CD4-positive, alpha-beta T cell treated with Interleukin-12 subunit alpha and Interleukin-12 subunit beta, for 1 hour (primary cell): ENCODE measurements around the gene ADAMTS12.
"Not testable (repeated sequence)": the region's sequence is repeated elsewhere in the genome, so short reads cannot be mapped to it uniquely, and the experiment has no call there.

ENCODE experiments used
- DNase-seq: peaks from one replicate; pipeline ENCODE4 v3.0.0-alpha.2; 2020

ADAMTS12 gene

GRCh38 chr5:33576726-33577590, 314.8 kb downstream of the ADAMTS12 start:
- no peak for DNase-seq

- no peak for DNase-seq
Measured at GRCh38 chr5:33565324-33565723, 326.5 kb downstream of the ADAMTS12 start.

GRCh38 chr5:33563983-33564908, 327.5 kb downstream of the ADAMTS12 start:
- DNase-seq, result no peak

GRCh38 chr5:33563530-33563929, 328.3 kb downstream of the ADAMTS12 start:
- DNase-seq, result no peak

GRCh38 chr5:33558489-33558888, 333.3 kb downstream of the ADAMTS12 start:
- no peak for DNase-seq

- DNase-seq, result no peak
Measured at GRCh38 chr5:33557605-33558004, 334.2 kb downstream of the ADAMTS12 start.

GRCh38 chr5:33556330-33557328, 335.2 kb downstream of the ADAMTS12 start:
- DNase-seq, result no peak

GRCh38 chr5:33549982-33550567, 341.7 kb downstream of the ADAMTS12 start:
- DNase-seq, result no peak

GRCh38 chr5:33539790-33540189, 352.0 kb downstream of the ADAMTS12 start:
- not testable (repeated sequence) for DNase-seq

- no peak for DNase-seq
Measured at GRCh38 chr5:33539212-33539611, 352.6 kb downstream of the ADAMTS12 start.

GRCh38 chr5:33538201-33538600, 353.6 kb downstream of the ADAMTS12 start:
- DNase-seq, result no peak

- DNase-seq, result no peak
Measured at GRCh38 chr5:33537240-33537639, 354.6 kb downstream of the ADAMTS12 start.

- DNase-seq, result no peak
Measured at GRCh38 chr5:33536802-33537201, 355.0 kb downstream of the ADAMTS12 start.

- DNase-seq, result no peak
Measured at GRCh38 chr5:33531824-33532223, 360.0 kb downstream of the ADAMTS12 start.

- DNase-seq, result no peak
Measured at GRCh38 chr5:33531037-33531298, 360.8 kb downstream of the ADAMTS12 start.

- DNase-seq, result no peak
Measured at GRCh38 chr5:33530183-33531036, 361.4 kb downstream of the ADAMTS12 start.

GRCh38 chr5:33527696-33528095, 364.1 kb downstream of the ADAMTS12 start:
- no peak for DNase-seq

GRCh38 chr5:33526755-33527154, 365.0 kb downstream of the ADAMTS12 start:
- DNase-seq, result no peak

- no peak for DNase-seq
Measured at GRCh38 chr5:33524476-33524875, 367.3 kb downstream of the ADAMTS12 start.

GRCh38 chr5:33523208-33523771, 368.5 kb downstream of the ADAMTS12 start:
- no peak for DNase-seq

GRCh38 chr5:33516421-33516820, 375.4 kb downstream of the ADAMTS12 start:
- no peak for DNase-seq
